ENCODE data around the gene PRELP.
A peak's percentile ranks its signal among the peaks of the same experiment; 100 is the strongest.

The PRELP gene

GRCh38 chr1:203478986-203479385 lies 3.4 kb downstream of the PRELP start:
- no peak for DNase-seq (ENCODE audit: low spot score)

- no peak for DNase-seq (ENCODE audit: low spot score)
Measured at GRCh38 chr1:203479646-203480045, 4.0 kb downstream of the PRELP start.

GRCh38 chr1:203480084-203480483 lies 4.5 kb downstream of the PRELP start:
- DNase-seq (ENCODE audit: low spot score), result no peak

- DNase-seq (ENCODE audit: low spot score), result peak; percentile 59
Measured at GRCh38 chr1:203480525-203481084, 5.0 kb downstream of the PRELP start.

GRCh38 chr1:203481196-203481595 lies 5.6 kb downstream of the PRELP start:
- no peak for DNase-seq (ENCODE audit: low spot score)

GRCh38 chr1:203486618-203487370 lies 11.2 kb downstream of the PRELP start:
- no peak for DNase-seq (ENCODE audit: low spot score)

GRCh38 chr1:203488539-203488938 lies 12.9 kb downstream of the PRELP start:
- DNase-seq (ENCODE audit: low spot score), result no peak

GRCh38 chr1:203490607-203491006 lies 15.0 kb downstream of the PRELP start:
- no peak for DNase-seq (ENCODE audit: low spot score)

- DNase-seq (ENCODE audit: low spot score), result no peak
Measured at GRCh38 chr1:203491664-203492063, 16.1 kb downstream of the PRELP start.

- no peak for DNase-seq (ENCODE audit: low spot score)
Measured at GRCh38 chr1:203492082-203492747, 16.6 kb downstream of the PRELP start.

GRCh38 chr1:203492748-203493130 lies 17.1 kb downstream of the PRELP start:
- DNase-seq (ENCODE audit: low spot score), result no peak

- no peak for DNase-seq (ENCODE audit: low spot score)
Measured at GRCh38 chr1:203493901-203494300, 18.3 kb downstream of the PRELP start, which contains the start of gene OPTC. TSS of gene OPTC (plus strand) at chr1:203494153. CDS start at chr1:203496006, 1,853 bp downstream.

- DNase-seq (ENCODE audit: low spot score), result no peak
Measured at GRCh38 chr1:203495845-203496244, 20.2 kb downstream of the PRELP start.

GRCh38 chr1:203497269-203497777 lies 21.7 kb downstream of the PRELP start:
- DNase-seq (ENCODE audit: low spot score), result no peak

GRCh38 chr1:203499643-203500278 lies 24.2 kb downstream of the PRELP start:
- DNase-seq (ENCODE audit: low spot score), result no peak

- no peak for DNase-seq (ENCODE audit: low spot score)
Measured at GRCh38 chr1:203500279-203500678, 24.7 kb downstream of the PRELP start.

- DNase-seq (ENCODE audit: low spot score), result no peak
Measured at GRCh38 chr1:203503836-203504235, 28.2 kb downstream of the PRELP start.

GRCh38 chr1:203504400-203505250 lies 29.0 kb downstream of the PRELP start:
- peak; percentile 68 for DNase-seq (ENCODE audit: low spot score)

GRCh38 chr1:203505526-203506204 lies 30.1 kb downstream of the PRELP start:
- DNase-seq (ENCODE audit: low spot score), result no peak

- no peak for DNase-seq (ENCODE audit: low spot score)
Measured at GRCh38 chr1:203506858-203507626, 31.4 kb downstream of the PRELP start.
